Glomerular visceral epithelial cell (primary cell): Measurements from ENCODE around the gene MYH9.

ENCODE experiments used
- DNase-seq: peaks from one replicate; pipeline ENCODE4 v3.0.0-alpha.2; 2016; ENCODE audit errors: extremely low spot score

Gene MYH9

DNA sequence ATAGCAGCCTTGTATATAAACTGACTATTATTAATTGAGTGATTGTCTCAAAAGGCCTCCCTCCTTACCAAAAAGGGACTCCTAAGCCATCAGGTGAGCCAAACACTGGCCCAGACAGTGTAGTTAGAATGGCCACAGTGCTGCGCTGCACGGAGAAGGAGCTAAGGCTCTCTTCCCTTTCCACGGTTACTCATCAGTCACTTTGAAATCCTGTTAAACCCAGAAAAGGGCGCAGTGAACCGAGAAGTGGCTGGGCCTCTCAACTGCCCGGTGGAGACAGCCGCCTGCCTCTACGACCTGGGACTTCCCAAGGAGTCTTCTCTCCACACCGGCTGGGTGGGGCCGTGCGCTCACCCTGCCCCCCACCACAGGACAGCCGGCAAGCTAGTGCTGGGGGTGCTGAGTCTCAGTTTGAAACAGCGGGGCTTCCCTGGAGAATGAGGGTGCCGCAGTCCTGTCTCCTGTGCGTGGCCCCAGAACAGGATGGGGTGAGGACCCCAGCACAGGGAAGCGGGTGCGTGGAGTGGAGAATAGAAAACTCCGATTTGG is 1.3 kb downstream of the MYH9 start:
- peak; percentile 87 for DNase-seq

DNA sequence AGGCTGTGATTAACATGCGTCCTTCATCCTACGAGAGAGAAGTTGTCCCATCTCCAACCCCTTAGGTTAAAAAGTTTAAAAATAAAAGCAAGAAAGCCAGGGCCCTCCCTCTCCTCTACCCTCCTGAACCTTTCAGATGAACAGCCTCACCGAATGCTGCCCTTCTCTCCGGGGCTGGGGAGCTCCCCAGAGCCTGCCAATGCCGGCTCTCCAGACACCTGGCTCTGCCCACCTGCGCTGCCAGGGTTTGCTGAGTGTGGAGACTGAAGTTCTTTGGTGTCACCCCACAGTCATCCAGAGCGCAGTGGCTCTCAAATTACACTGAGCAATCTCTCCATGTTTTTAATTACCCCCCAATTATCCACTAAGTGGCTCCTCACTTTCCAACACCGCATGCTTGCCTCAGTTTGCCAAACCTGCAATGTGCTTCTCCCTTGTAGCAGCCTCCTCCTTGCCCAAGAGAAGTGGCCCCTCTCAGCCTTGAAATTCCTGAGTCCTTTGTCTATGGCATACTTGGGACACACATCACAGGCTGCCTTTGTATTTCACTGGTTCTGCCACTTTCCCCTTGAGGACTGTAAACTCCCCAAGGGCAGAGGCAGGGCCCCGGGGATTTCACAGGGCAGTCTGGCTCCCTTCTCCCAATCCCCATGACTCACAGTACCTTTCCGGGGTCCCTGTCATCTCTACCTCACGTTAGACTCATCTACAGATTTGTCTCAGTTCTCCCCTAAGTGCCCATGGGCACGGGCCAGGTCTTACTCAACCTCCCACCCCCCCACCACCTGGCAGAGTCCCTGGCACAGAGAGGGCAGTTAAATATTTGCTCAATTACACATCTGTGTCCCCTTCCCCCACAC is 2.0 kb downstream of the MYH9 start:
- DNase-seq = peak; percentile 86

DNA sequence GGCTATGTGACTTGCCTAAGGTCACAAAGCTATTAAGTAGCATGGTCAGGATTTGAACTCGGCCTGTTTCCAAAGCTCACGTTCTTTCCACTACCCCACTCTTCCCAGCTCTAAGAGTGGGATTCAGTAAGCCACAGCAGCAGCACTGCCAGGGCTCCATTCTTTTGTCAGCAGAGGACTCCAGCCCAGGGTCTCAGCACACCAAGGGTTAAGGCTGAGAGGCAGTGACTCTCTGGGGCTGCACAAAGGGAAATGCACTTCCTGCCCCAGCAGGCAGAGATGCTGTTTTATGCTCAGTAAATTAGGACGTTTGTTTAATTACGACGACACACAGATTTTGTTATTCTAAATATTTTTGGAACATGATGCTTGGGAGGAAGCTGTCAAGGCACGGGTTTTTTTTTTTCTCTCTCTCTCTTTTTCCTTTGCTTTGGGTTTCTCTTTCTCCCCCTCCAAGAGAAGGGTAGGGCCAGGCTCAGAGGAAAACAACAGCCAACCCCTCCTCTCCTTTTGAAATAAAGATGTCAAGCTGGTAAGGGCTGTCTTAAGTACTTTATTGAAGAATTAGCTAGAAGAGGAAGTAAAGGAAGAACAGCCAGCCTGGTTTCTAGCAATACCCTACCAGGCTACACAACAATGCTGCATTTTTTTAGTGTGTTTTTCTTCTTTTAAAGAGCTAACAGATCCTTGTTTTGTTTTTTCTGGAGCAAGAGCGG is 2.8 kb downstream of the MYH9 start:
- DNase-seq = peak; percentile 55

DNA sequence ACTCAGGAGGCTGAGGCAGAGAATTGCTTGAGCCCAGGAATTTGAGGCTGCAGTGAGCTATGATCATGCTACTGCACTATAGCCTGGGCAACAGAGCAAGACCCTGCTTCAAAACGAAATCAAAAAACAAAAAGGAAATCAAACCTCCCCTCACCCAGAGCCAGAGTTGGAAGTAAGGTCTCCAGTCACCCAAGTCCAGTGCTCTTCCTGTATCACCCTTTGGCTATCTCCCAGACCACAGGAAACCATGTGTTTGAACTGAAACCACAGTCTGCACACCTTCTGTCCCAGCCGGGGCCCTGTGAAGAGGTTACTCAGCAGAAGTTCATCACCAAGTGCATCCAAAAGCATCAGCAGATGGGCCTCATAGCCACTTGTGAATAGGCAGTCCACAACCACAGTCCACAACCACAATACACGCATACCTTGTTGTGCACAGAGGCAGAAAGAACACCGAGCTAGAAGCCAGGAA is 4.6 kb downstream of the MYH9 start:
- DNase-seq = peak; percentile 96

DNA sequence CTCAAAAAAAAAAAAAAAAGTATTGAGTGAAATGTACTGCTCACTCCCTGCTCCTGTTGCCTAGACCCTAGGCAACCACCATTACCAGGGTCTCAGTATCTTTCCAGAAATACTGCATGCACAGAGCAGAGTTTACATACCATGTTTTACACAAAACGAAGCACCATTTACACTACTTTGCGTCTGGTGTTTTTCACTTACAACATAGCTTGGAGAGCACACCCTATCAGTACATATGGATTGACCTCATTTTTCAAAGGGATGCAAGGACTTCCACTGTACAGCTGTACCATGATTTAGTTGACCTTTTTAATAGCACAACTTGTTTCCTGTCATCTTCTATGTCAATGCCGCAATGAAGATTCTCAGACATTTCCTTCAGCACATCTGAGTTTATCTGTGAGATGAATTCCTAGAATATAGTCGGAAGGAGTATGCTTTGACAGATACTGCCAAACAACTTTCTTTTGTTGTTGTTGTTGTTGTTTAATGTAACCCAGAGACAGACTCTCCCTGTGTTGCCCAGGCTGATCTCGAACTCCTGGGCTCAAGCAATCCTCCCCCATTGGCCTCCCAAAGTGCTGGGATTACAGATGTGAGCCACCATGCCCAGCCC is 6.1 kb downstream of the MYH9 start:
- DNase-seq = no peak

DNA sequence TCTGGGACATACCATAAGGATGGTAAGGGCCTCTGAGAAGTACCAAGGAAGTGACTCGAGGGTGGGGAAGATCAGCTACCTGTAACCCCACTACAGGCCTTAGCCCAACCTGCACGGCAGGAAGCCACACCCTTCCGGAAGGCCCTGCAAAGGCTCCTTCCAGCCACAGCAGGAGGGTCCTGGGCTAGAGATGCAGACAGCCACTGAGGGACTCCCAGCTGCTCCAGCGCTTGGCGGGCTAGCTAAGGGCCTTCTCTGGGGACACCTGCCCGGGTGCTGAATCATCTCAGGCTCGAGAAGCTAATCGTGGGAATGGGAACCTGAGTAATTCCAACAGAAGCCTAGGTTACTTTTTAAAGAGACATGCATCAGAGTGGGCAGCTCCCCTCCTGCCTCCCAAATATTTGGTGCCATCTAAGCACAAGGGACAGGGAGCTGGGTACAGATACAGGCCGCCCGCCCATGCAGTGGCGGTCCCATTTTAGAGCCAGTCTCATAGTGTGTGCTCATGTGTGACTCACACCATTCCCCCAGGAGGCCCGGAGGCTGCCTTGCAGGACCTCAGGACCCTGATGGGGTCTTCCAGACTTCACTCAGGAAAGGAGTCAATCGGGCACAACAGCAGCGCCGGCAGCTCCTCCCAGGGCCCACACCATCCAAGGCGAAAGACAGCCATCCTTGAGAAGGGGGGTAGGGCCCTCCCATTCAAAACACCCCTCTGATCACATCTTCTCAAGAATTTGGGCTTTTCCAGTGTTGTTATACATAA is 8.0 kb downstream of the MYH9 start:
- DNase-seq = peak; percentile 63

DNA sequence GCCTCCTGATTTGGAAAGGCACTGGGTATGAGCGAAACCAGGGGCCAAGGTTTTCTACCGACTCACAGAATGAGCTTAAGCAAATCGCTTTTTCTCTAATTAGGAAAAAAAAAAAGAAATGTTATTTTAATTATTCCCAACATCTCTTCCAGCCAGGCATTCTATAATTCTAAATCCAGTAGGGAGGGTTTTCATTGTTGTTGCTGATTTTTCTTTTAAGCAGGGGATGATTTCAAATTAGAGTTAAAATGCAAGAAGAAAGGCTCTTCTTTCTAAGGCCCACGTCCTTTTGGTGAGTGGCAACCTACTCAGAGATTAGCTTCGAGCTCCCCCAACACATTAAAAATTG is 8.9 kb downstream of the MYH9 start:
- DNase-seq = no peak

DNA sequence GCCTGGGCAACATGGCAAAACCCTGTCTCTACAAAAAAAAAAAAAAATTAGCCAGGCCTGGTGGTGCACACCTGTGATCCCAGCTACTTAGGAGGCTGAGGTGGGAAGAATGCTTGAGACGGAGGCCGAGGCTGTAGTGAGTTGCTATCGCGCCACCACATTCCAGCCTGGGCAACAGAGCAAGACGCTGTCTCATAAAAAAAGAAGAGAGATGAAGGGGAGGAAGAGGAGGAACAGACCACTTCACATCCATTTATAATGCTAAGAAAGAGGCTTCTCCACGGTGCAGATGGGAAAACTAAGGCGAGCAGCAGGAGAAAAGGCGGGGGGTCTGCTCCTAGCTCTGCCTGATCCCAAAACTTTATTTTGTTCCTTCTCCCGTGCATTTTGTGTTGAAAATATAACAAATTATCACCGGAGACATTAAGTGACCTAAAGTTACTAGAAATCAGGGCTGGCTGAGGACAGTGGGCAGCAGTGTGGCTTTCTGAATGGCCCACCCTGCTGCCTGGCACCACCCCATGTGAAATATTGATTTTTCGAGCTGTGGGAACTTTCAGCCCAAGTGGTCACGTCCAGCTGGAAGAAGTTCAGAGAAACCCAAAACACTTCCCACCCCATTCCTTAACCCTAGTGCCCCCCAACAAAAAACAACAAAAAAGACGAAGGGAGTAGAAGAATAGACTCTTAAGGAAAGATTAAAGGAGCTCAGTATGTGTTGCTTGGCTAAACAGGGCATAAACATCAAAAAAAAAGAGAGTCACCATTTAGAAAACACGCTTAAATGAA is 9.5 kb downstream of the MYH9 start:
- DNase-seq = no peak

DNA sequence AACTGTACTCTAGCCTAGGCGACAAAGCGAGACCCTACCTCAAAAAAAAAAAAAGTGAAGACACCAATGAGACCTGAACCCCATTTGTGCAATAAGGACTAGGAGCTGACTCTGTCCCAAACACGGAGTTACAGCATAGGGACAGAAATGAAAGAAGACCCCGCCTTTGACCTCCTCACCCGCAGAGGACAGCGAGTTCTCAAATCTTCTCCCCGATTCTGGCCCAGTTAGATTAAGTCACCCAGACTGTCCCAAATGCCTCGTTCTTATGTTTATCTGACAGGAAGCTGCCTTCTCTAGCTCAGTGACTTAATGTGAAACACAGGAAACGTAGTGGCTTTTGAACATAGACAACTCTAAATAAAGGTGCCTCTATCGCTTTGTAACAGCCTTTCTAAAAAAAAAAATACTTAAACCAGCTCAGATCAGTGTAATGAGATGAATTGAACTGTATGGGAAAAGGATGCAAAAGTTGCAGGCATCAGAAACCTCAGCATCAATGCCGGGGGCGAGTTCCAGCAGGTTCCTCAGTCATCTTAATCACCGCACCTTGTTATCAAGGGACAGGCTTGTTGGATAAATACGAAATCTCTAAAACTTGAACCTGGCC is 10.6 kb downstream of the MYH9 start:
- DNase-seq = no peak

DNA sequence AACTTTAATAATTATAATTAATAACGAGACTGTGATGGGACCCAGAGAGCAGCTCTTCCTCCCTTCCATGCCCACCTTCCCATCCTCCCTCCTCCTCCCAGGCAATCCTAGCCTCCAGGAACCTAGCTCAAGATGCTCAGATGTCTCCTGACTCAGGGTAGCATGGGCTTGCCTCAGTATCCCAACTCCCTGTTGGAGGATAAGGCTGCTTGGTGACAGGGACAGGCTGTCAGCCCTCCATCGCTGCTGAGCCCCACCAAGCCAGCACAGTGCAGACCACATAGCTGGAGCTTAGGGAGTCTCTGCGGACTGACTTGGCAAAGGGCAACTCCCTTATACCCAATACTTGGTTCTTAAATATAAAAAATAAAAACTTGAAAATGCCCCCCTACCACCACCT is 11.5 kb downstream of the MYH9 start:
- no peak for DNase-seq

DNA sequence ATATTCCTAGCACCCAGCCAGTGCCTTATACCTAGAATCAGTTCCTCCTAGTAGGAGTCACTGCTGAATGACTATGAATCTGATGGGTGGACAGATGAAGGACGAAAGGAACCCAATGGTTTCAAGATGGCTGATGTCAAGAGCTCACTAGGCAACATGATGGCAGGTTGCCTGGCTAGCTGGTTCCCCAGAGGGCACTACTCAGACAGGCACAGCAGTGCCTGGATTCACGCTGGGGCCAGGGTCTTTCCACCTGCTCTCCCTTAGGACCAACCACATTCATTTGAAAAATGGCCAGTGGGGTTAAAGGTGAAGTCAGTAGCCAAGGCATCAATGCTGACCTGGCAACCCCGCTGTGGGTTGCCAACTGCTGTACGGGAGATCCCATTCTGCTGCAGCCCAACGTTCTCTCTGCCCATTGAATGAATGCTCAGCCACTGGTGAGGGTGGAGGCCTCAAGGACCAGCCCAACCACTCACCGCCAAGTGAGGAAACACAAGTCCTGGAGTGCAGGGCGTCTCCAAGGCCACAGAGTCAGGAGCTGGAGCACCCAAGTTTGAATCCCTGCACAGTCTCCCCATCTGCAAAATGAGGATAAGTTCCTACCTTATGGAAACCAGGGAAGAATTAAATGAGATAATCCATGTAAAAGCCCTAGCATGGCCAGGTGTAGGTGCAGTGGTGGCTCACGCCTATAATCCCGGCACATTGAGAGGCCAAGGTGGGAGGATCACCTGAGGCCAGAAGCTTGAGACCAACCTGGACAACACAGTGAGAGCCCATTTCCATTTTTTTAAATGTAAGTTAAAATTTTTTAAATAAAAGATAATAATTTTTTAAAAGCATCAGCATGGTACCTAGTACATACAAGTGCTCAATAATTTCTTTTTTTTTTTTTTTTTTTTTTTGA is 12.4 kb downstream of the MYH9 start:
- no peak for DNase-seq

DNA sequence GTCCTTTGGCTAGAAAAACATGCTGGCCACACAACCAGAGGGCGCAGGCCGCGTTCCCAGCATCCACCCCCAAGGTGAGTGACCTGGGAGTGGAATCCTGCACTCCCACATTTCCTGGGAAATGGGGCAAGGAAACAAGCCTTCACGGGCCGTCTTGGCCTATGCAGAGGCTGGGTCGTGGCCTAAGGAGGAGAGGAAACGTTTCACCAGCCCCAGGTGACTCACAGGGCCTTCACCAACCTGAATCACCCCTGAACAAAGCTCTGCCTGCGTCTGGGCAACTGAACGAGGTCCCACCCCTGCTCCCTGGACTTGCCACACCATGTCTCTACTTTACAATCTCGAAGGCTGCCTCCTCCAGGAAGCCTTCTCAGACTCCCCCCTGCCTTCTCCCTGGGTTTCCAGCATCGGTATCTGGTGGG is 13.2 kb downstream of the MYH9 start:
- DNase-seq = peak; percentile 81

DNA sequence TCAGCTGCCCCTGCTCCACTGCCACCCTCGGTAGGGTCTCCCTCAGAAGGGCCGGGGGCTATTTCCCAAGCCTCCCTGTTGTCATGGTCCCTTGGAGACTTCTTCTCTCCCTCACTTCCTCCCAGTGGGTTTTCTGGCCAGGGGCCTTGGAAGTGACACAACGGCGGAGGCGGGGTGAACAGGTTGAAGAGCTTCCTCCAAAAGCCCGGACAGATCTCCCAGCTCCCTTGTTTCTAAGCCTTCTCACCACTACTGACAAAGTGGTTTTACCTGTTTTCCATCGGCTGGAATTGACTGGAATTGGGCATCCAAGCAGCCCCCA is 14.5 kb downstream of the MYH9 start:
- DNase-seq = no peak

DNA sequence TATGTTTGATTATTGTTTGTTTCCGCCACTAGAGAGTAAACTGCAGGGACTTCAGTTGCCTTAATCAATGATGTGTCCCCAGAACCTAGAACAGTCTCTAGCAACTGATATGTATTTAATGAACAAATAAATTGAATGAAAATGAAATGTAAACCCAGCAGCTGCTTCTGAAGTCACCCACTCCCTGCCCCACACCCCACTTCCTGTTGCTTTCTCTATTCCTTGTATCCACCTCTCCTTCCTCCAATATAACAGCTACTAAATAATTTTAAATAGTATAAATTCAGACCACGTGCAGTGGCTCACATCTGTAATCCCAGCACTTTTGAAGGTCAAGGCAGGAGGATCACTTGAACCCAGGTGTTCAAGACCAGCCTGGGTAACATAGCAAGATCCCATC is 15.8 kb downstream of the MYH9 start:
- DNase-seq = no peak

DNA sequence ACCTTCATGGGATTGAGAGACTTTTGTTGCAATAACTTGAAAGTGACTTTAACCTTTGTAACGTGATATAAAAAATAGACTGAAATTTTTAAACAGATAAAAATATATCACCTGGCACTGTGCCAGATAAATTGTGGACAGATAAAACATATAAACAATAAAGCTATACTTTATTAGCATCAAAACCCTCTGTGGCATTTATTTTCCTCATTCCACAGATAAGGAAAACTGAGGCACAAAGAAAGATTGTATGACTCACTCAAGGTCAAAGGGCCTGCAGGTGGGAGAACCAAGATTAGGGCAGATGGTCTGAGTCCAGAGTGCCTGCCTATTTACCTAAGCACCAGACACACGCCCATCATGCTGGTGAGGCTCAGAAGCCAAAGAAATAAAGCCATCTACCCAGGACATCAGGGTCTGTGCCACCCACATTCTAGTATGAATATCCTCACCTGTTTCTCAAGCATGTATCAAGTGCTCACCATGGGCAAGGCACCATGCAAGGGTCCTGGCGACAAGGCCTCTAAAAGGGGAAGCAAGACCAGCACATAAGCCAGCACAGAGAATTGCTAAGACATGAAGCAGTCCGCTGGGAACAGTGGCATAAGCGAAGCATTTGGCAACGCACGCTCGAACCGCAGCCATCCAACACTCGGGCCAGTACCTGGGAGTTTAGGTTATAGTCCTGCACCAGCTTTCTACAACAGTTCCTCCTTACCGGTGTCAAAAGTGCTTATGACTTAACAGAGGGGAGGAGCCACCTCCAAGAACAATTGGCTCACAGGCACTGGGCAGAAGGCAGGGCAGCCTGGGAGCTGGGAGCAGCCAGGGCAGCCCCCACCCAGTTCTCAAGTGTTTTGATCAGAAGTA is 17.6 kb downstream of the MYH9 start:
- DNase-seq = no peak

DNA sequence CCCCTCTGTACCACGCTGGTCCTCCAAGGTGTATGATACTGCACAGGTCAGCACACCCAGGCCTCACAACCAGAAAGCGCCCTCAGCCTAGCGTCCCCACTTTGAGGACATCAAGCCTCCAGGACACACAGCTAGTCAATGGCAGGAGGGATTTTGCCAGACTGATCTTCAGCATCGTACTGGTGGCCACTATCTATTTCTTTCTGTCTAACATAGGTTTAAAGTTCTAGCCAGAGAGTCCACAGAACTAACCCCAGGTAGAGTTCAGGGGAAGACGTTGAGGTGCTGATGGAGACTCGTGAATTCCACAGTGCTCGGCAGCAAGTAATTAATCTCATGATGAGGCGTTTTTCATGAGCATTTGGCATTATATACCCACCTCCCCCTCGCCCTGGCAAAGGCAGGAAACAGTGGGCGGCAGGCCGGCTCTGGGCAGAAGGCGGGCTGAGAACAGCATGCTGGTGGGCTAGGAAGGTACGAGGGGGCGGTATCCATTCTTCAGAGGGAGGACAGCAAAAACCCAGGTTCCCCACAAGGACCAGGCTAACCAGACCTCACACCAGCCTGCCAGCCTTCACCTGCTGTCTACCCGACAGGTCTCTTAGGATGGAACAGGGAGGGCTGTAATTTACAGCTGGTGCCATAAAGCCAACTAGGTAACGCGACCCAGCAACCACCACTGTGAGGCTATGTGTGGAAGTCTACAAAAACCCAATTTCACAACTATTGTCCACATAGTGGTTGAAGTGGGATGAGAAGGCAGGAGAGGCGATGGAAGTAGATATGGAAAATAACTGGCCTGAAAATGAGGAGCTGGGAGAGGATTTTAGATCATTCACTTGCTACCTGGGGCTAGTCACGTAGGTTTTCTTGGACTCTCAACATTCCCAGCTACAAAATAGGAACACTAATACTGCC is 18.5 kb downstream of the MYH9 start:
- DNase-seq = no peak

DNA sequence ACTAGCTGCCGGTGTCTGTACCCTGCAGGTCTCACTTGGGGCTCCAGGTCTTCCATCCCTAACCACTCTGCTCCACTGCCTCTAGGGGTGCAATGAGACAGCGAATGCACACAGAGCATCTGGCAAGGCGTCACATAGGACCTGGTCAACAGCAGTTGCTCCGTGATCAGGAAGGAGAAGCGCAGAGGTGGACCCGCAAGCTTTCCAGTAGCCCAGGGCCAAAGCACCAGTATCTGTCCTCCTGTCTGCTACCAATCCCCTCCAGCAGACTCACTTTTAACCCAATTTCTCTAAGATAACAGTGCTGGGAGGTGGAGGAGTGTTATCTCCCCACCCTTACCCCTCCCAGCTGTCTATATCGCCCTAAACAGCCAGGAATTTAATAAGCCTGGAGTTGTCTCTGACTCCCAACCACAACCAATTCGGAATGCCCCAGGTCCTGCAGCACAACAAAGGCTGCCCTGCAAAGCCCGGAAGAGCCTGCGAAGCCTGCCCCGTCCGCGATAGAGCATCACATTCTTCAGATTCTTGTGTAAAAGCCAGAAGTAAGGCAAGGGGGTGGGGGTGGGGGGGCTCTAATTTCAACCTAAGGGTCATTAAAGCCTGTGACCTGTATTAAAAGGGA is 19.3 kb downstream of the MYH9 start:
- DNase-seq = peak; percentile 95
